Right cardiac atrium (tissue), 5 donors: ENCODE data around the gene SH3GL2. TPM values are rescaled to one million over a fixed set of nuclear protein-coding genes. Genes with fewer than 3 reads are reported as not detected.

ENCODE experiments used
- ATAC-seq, 2 donors: fragments of 200-7000 bp; cut with Tn5 transposase; one replicate each; pipeline versions ENCODE4 v1.8.0 to v1.9.1; 2020; ENCODE audit warnings: moderate library complexity in 2 of 2, mild to moderate bottlenecking in 1 of 2
- DNase-seq, 3 donors: peaks; one replicate each; pipeline ENCODE4 v3.0.0-alpha.2; 2020
- H3K27ac ChIP-seq: one replicate; pipeline ENCODE4 v1.5.1; 2013; ENCODE audit warnings: mild to moderate bottlenecking, low read length, control low read depth, moderate library complexity
- H3K27me3 ChIP-seq: one replicate; pipeline ENCODE4 v1.6.1; 2013; ENCODE audit not compliant: control insufficient read depth, insufficient read depth
- H3K4me1 ChIP-seq: one replicate; pipeline ENCODE4 v1.6.1; 2013; ENCODE audit warnings: low read length; ENCODE audit not compliant: control insufficient read depth, insufficient read depth
- H3K4me3 ChIP-seq: one replicate; pipeline ENCODE4 v1.5.1; 2013; ENCODE audit warnings: low read length, control low read depth
- H3K9me3 ChIP-seq: one replicate; pipeline ENCODE4 v1.6.1; 2013; ENCODE audit warnings: low read length; ENCODE audit not compliant: control insufficient read depth
- WGBS: extraction: QIAGEN DNeasy Blood & Tissue Kit; methylation state at CpG from one replicate; pipeline ENCODE4 v1.1.7; 2013; 5-methylcytosine and 5-hydroxymethylcytosine counted together
- intact Hi-C, 4 donors: fragments of 100-400 bp; cut with DNase I; formaldehyde crosslinking; loops; one replicate each; pipeline versions ENCODE4 v1.11.0 to v1.14.0; 2022 to 2023
- polyA plus RNA-seq: library from polyadenylated mRNA; stranded (reverse); fragments of 200-250 nt; gene quantifications from one replicate; pipeline ENCODE4 v1.2.3, GENCODE V29; 2013
- total RNA-seq, 4 donors: library from RNA; stranded (reverse); fragmentation: NEBNext Ultra II Directional; extraction: Animal tissue kit (Norgen Biotek cat#: 25700); gene quantifications; one replicate each; pipeline ENCODE4 v1.2.1, GENCODE V29; 2021
- donor health status: healthy with polysubstance abuse.
- donor health status: DM: no; HTN: yes; CAD: no.
- donor health status: DM: no; HTN: no; CAD: no.
- donor health status: DM: no; HTN: yes; CAD: no; lungs with severe emphysema.
- donor health status: DM: yes; HTN: yes; CAD: no.

SH3GL2 gene
- total and polyA plus RNA-seq, 5 donors = 0.07 to 0.14 TPM; not detected in 3

GRCh38 chr9:17725399-17726010 lies 146.6 kb downstream of the SH3GL2 start:
- intact Hi-C loops = no loop called here
- ATAC-seq (no peak), DNase-seq (no peak)
- no peaks in the 10 kb centered on the region for H3K4me1 ChIP-seq
- peaks cover 2% of the 10 kb centered on the region for H3K9me3 ChIP-seq
- H3K27ac ChIP-seq = no peak overlapping the region
- WGBS = 65% methylated on average over 4 of the region's 4 CpGs
- no peak overlapping the region for H3K4me3 ChIP-seq
- H3K27me3 ChIP-seq = peaks cover 2% of the 10 kb centered on the region

- intact Hi-C loops = no loop called here
- Histone ChIP-seq H3K4me3 (no peak overlapping the region), H3K4me1 (no peaks in the 10 kb centered on the region), H3K27me3 (peaks cover 2% of the 10 kb centered on the region), H3K27ac (no peak overlapping the region), H3K9me3 (peaks cover 2% of the 10 kb centered on the region)
- WGBS = 45% methylated on average over 5 of the region's 5 CpGs
- ATAC-seq = no peak
- no peak for DNase-seq
Observed at GRCh38 chr9:17726298-17726697, 147.4 kb downstream of the SH3GL2 start.

GRCh38 chr9:17730899-17731298 lies 152.0 kb downstream of the SH3GL2 start:
- peaks cover 2% of the 10 kb centered on the region for H3K9me3 ChIP-seq
- ATAC-seq (no peak), DNase-seq (no peak)
- no peaks in the 10 kb centered on the region for H3K4me1 ChIP-seq
- peaks cover 2% of the 10 kb centered on the region for H3K27me3 ChIP-seq
- intact Hi-C loops = no loop called here
- H3K4me3 ChIP-seq = no peak overlapping the region
- H3K27ac ChIP-seq = no peak overlapping the region
- WGBS = 77% methylated on average over 7 of the region's 7 CpGs

GRCh38 chr9:17731308-17731707 lies 152.4 kb downstream of the SH3GL2 start:
- no peak for ATAC-seq
- no peak for DNase-seq
- peaks cover 2% of the 10 kb centered on the region for H3K9me3 ChIP-seq
- H3K27me3 ChIP-seq = peaks cover 2% of the 10 kb centered on the region
- no peak overlapping the region for H3K27ac ChIP-seq
- H3K4me1 ChIP-seq = no peaks in the 10 kb centered on the region
- no peak overlapping the region for H3K4me3 ChIP-seq
- WGBS = 82% methylated on average over 4 of the region's 4 CpGs
- intact Hi-C loops = no loop called here

GRCh38 chr9:17734674-17735073 lies 155.8 kb downstream of the SH3GL2 start:
- Histone ChIP-seq H3K4me3 (no peak overlapping the region), H3K9me3 (no peaks in the 10 kb centered on the region), H3K27ac (no peak overlapping the region), H3K4me1 (no peaks in the 10 kb centered on the region), H3K27me3 (no peaks in the 10 kb centered on the region)
- no peak for DNase-seq
- no peak for ATAC-seq
- intact Hi-C loops = no loop called here
- WGBS = 70% methylated on average over 2 of the region's 2 CpGs

GRCh38 chr9:17735859-17736258 lies 157.0 kb downstream of the SH3GL2 start:
- Histone ChIP-seq H3K27me3 (no peaks in the 10 kb centered on the region), H3K4me3 (no peak overlapping the region), H3K9me3 (no peaks in the 10 kb centered on the region), H3K27ac (no peak overlapping the region), H3K4me1 (no peaks in the 10 kb centered on the region)
- DNase-seq (no peak), ATAC-seq (no peak)
- WGBS = 70% methylated on average over 3 of the region's 3 CpGs
- intact Hi-C loops = no loop called here

GRCh38 chr9:17739022-17739421 lies 160.2 kb downstream of the SH3GL2 start:
- 61% methylated on average over 2 of the region's 2 CpGs for WGBS
- intact Hi-C loops = no loop called here
- H3K4me1 ChIP-seq = no peaks in the 10 kb centered on the region
- no peak overlapping the region for H3K4me3 ChIP-seq
- H3K27ac ChIP-seq = no peak overlapping the region
- H3K9me3 ChIP-seq = no peaks in the 10 kb centered on the region
- ATAC-seq = no peak
- no peaks in the 10 kb centered on the region for H3K27me3 ChIP-seq
- no peak for DNase-seq

- Histone ChIP-seq H3K9me3 (no peaks in the 10 kb centered on the region), H3K27me3 (no peaks in the 10 kb centered on the region), H3K4me1 (no peaks in the 10 kb centered on the region), H3K27ac (no peak overlapping the region), H3K4me3 (no peak overlapping the region)
- intact Hi-C loops = no loop called here
- WGBS = 44% methylated on average over 1 of the region's 1 CpG
- DNase-seq (no peak), ATAC-seq (no peak)
Observed at GRCh38 chr9:17739736-17740135, 160.9 kb downstream of the SH3GL2 start.

- Histone ChIP-seq H3K4me1 (no peaks in the 10 kb centered on the region), H3K9me3 (no peaks in the 10 kb centered on the region), H3K4me3 (no peak overlapping the region), H3K27me3 (no peaks in the 10 kb centered on the region), H3K27ac (no peak overlapping the region)
- no peak for ATAC-seq
- DNase-seq = no peak
- 36% methylated on average over 3 of the region's 3 CpGs for WGBS
- intact Hi-C loops = no loop called here
Observed at GRCh38 chr9:17742067-17742466, 163.2 kb downstream of the SH3GL2 start.

GRCh38 chr9:17744786-17745185 lies 165.9 kb downstream of the SH3GL2 start:
- Histone ChIP-seq H3K4me1 (no peaks in the 10 kb centered on the region), H3K9me3 (no peaks in the 10 kb centered on the region), H3K27me3 (no peaks in the 10 kb centered on the region), H3K27ac (no peak overlapping the region), H3K4me3 (no peak overlapping the region)
- intact Hi-C loops = no loop called here
- DNase-seq (no peak), ATAC-seq (no peak)
- WGBS = 18% methylated on average over 3 of the region's 3 CpGs

GRCh38 chr9:17750269-17750668 lies 171.4 kb downstream of the SH3GL2 start:
- H3K27ac ChIP-seq = no peak overlapping the region
- intact Hi-C loops = no loop called here
- no peaks in the 10 kb centered on the region for H3K9me3 ChIP-seq
- H3K4me3 ChIP-seq = no peak overlapping the region
- no peaks in the 10 kb centered on the region for H3K27me3 ChIP-seq
- DNase-seq (no peak), ATAC-seq (no peak)
- H3K4me1 ChIP-seq = no peaks in the 10 kb centered on the region
- WGBS = 63% methylated on average over 3 of the region's 3 CpGs

GRCh38 chr9:17751486-17751885 lies 172.6 kb downstream of the SH3GL2 start:
- DNase-seq = no peak
- WGBS = 61% methylated on average over 4 of the region's 4 CpGs
- intact Hi-C loops = no loop called here

More at GRCh38 chr9:17751486-17751885, 172.6 kb downstream of the SH3GL2 start:
- Histone ChIP-seq H3K4me3 (no peak overlapping the region), H3K9me3 (no peaks in the 10 kb centered on the region), H3K27ac (no peak overlapping the region), H3K4me1 (no peaks in the 10 kb centered on the region), H3K27me3 (no peaks in the 10 kb centered on the region)
- ATAC-seq = no peak
